HCT116 (cell line): ENCODE measurements around the gene RCN2. TPM values are rescaled to one million over a fixed set of nuclear protein-coding genes. Genes with fewer than 3 reads are reported as not detected.

Experiments
- ATAC-seq: fragments of 200-7000 bp; cut with Tn5 transposase; 2 replicates; pipeline ENCODE4 v1.9.1; 2020; ENCODE audit warnings: mild to moderate bottlenecking, moderate library complexity
- BruUV-seq: library from RNA; stranded (reverse); fragments of 400-500 nt; replicated peaks from 2 replicates; lab custom pipeline; 2021; lab: Mats Ljungman, UMichigan
- CTCF ChIA-PET: fragments of 300-600 bp; sonication (Branson Sonifier 250); formaldehyde crosslinking; loops from one replicate; lab custom pipeline; 2021; ENCODE audit warnings: antibody characterized with exemption; lab: Charles Lee
- POLR2A ChIA-PET: fragments of 300-600, 350-600 bp; sonication (Branson Sonifier 250); formaldehyde crosslinking; loops from one replicate; lab custom pipeline; 2021; ENCODE audit warnings: antibody characterized with exemption; lab: Charles Lee
- RAD21 ChIA-PET, 2 experiments: fragments of 300-600 bp; sonication (Branson Sonifier 250); formaldehyde crosslinking; loops; one replicate each; lab custom pipeline; 2023; ENCODE audit warnings: low total read pairs in 2 of 2; ENCODE audit not compliant: uncharacterized antibody in 2 of 2, unreplicated experiment in 2 of 2, low non-redundant PET in 1 of 2; lab: Charles Lee
- DNase-seq: peaks from one replicate; pipeline ENCODE4 v3.0.0-alpha.2; 2010; ENCODE audit warnings: low read depth, low spot score
- H2AFZ ChIP-seq: fragments of 200-600 bp; shearing (Covaris generic), sonication (generic); 2 replicates; pipeline ENCODE4 v1.6.1; 2017; ENCODE audit warnings: low read depth, mixed run types, mixed read lengths, antibody characterized with exemption, low read length; ENCODE audit not compliant: poor library complexity, severe bottlenecking
- H3K27ac ChIP-seq: 2 replicates; pipeline ENCODE4 v1.5.1; 2012; ENCODE audit warnings: low read depth, low read length
- H3K27me3 ChIP-seq: fragments of 200-600 bp; sonication (generic); 2 replicates; pipeline ENCODE4 v1.6.1; 2016; ENCODE audit warnings: mixed run types, low read length, mixed read lengths; ENCODE audit not compliant: insufficient read depth
- H3K36me3 ChIP-seq, 2 experiments: fragments of 200-500 bp in 1 of 2; fragments of 200-600 bp in 1 of 2; sonication (Bioruptor generic) in 1 of 2; sonication (generic) in 1 of 2; 2 replicates each; pipeline versions ENCODE4 v1.5.1 to v1.6.1; 2014 to 2016; ENCODE audit warnings: low read length in 2 of 2, inconsistent platforms in 1 of 2, mixed read lengths in 1 of 2, mixed run types in 1 of 2; ENCODE audit not compliant: insufficient read depth in 2 of 2, control insufficient read depth in 1 of 2
- H3K4me1 ChIP-seq, 2 experiments: fragments of 200-600 bp in 1 of 2; sonication (generic) in 1 of 2; 2 replicates each; pipeline versions ENCODE4 v1.5.1 to v1.6.1; 2012 to 2017; ENCODE audit warnings: low read length in 2 of 2, inconsistent platforms in 1 of 2, mild to moderate bottlenecking in 1 of 2, mixed read lengths in 1 of 2, mixed run types in 1 of 2, moderate library complexity in 1 of 2; ENCODE audit not compliant: insufficient read depth in 2 of 2, control insufficient read depth in 1 of 2
- H3K4me2 ChIP-seq: fragments of 200-600 bp; sonication (generic); 2 replicates; pipeline ENCODE4 v1.6.1; 2017; ENCODE audit warnings: mixed run types, low read length, mixed read lengths
- H3K4me3 ChIP-seq, 2 experiments: fragments of 200-600 bp in 1 of 2; sonication (generic) in 1 of 2; replicated peaks in 1 of 2; 2 replicates each; pipeline ENCODE4 v1.5.1; 2011 to 2016; ENCODE audit warnings: low read length in 2 of 2, control low read depth in 1 of 2, low read depth in 1 of 2, mild to moderate bottlenecking in 1 of 2, mixed read lengths in 1 of 2, mixed run types in 1 of 2
- H3K79me2 ChIP-seq: fragments of 200-600 bp; sonication (generic); 2 replicates; pipeline ENCODE4 v1.6.1; 2017; ENCODE audit warnings: mild to moderate bottlenecking, mixed run types, low read length, moderate library complexity, mixed read lengths; ENCODE audit not compliant: insufficient read depth
- H3K9ac ChIP-seq: fragments of 200-600 bp; sonication (generic); 2 replicates; pipeline ENCODE4 v1.6.1; 2016; ENCODE audit warnings: low read length, mixed read lengths
- H3K9me2 ChIP-seq: fragments of 200-600 bp; sonication (generic), shearing (Covaris generic); 2 replicates; pipeline ENCODE4 v1.6.1; 2017; ENCODE audit warnings: mixed run types, mild to moderate bottlenecking, moderate library complexity; ENCODE audit not compliant: insufficient read depth
- H3K9me3 ChIP-seq, 2 experiments: fragments of 200-500 bp in 1 of 2; fragments of 200-600 bp in 1 of 2; sonication (Bioruptor generic) in 1 of 2; sonication (generic) in 1 of 2; 2 replicates each; pipeline ENCODE4 v1.6.1; 2014 to 2017; ENCODE audit warnings: low read length in 2 of 2, mixed read lengths in 2 of 2, inconsistent platforms in 1 of 2, low read depth in 1 of 2, mild to moderate bottlenecking in 1 of 2, mixed run types in 1 of 2, moderate library complexity in 1 of 2; ENCODE audit not compliant: control insufficient read depth in 1 of 2, insufficient read depth in 1 of 2
- H4K20me1 ChIP-seq: fragments of 200-600 bp; sonication (generic), shearing (Covaris generic); 2 replicates; pipeline ENCODE4 v1.6.1; 2017; ENCODE audit warnings: mixed run types, mild to moderate bottlenecking, moderate library complexity; ENCODE audit not compliant: insufficient read depth
- CBX3 ChIP-seq: IDR thresholded peaks from 2 replicates; pipeline ENCODE4 v1.6.1; 2012; ENCODE audit warnings: low read depth
- CEBPB ChIP-seq: IDR thresholded peaks from 2 replicates; pipeline ENCODE4 v1.6.1; 2012; ENCODE audit warnings: low read depth
- EGR1 ChIP-seq: IDR thresholded peaks from 2 replicates; pipeline ENCODE4 v1.6.1; 2012; ENCODE audit warnings: low read depth
- EZH2 ChIP-seq: fragments of 200-600 bp; sonication (generic); IDR thresholded peaks from 2 replicates; pipeline ENCODE4 v1.6.1; 2017; ENCODE audit warnings: antibody characterized with exemption, mixed run types
- EZH2phosphoT487 ChIP-seq: fragments of 200-600 bp; IDR thresholded peaks from 2 replicates; pipeline ENCODE4 v1.6.1; 2018; ENCODE audit warnings: antibody characterized with exemption, borderline replicate concordance
- FOSL1 ChIP-seq: IDR thresholded peaks from 2 replicates; pipeline ENCODE4 v1.6.1; 2012; ENCODE audit warnings: low read depth
- JUND ChIP-seq: IDR thresholded peaks from 2 replicates; pipeline ENCODE4 v1.6.1; 2012
- POLR2A ChIP-seq: IDR thresholded peaks from 2 replicates; pipeline ENCODE4 v1.7.0; 2011; ENCODE audit warnings: borderline replicate concordance; ENCODE audit not compliant: insufficient read depth, insufficient read length; ENCODE audit errors: extremely low read depth
- POLR2AphosphoS5 ChIP-seq: IDR thresholded peaks from 2 replicates; pipeline ENCODE4 v1.6.1; 2011; ENCODE audit warnings: mild to moderate bottlenecking, low read depth, low read length, moderate library complexity
- RAD21 ChIP-seq: IDR thresholded peaks from 2 replicates; pipeline ENCODE4 v1.6.1; 2012; ENCODE audit warnings: low read depth, mild to moderate bottlenecking
- SIN3A ChIP-seq: IDR thresholded peaks from 2 replicates; pipeline ENCODE4 v1.6.1; 2012; ENCODE audit warnings: low read depth
- SP1 ChIP-seq: IDR thresholded peaks from 2 replicates; pipeline ENCODE4 v1.6.1; 2012; ENCODE audit warnings: low read depth
- SRF ChIP-seq: IDR thresholded peaks from 2 replicates; pipeline ENCODE4 v1.6.1; 2012; ENCODE audit warnings: low read depth
- TCF7L2 ChIP-seq: IDR thresholded peaks from 2 replicates; pipeline ENCODE4 v1.7.0; 2011; ENCODE audit warnings: borderline replicate concordance, inconsistent platforms; ENCODE audit not compliant: insufficient read depth, insufficient read length; ENCODE audit errors: extremely low read depth
- YY1 ChIP-seq: IDR thresholded peaks from 2 replicates; pipeline ENCODE4 v1.6.1; 2011; ENCODE audit warnings: low read length, low read depth, moderate library complexity, mild to moderate bottlenecking; ENCODE audit not compliant: insufficient replicate concordance; ENCODE audit errors: extremely low read depth
- ZFX ChIP-seq: fragments of 450-650 bp; IDR thresholded peaks from 2 replicates; pipeline ENCODE4 v1.6.1; 2017
- ZNF274 ChIP-seq: fragments of 200-500 bp; sonication (Bioruptor generic); IDR thresholded peaks from 2 replicates; pipeline ENCODE4 v1.6.1; 2014; ENCODE audit warnings: mild to moderate bottlenecking, low read depth, low read length, inconsistent platforms
- intact Hi-C: fragments of 100-400 bp; cut with micrococcal nuclease; formaldehyde crosslinking; loops from 2 replicates; pipeline ENCODE4 v1.10.0; 2022
- total RNA-seq: library from RNA; stranded (reverse); gene quantifications from one replicate; pipeline ENCODE4 v1.2.1, GENCODE V29; 2021; ENCODE audit not compliant: unreplicated experiment
- TF ChIP-seq, protein P1 (sequence below): IDR thresholded peaks from 2 replicates; pipeline ENCODE4 v1.6.1; 2011; ENCODE audit warnings: mild to moderate bottlenecking, low read length, moderate library complexity; ENCODE audit not compliant: insufficient replicate concordance; ENCODE audit errors: extremely low read depth
- TF ChIP-seq, protein P2 (sequence below): IDR thresholded peaks from 2 replicates; pipeline ENCODE4 v1.6.1; 2012; ENCODE audit warnings: low read depth

Gene RCN2
- total RNA-seq, 1 experiment from 2014 or later = 71.5 TPM

DNA sequence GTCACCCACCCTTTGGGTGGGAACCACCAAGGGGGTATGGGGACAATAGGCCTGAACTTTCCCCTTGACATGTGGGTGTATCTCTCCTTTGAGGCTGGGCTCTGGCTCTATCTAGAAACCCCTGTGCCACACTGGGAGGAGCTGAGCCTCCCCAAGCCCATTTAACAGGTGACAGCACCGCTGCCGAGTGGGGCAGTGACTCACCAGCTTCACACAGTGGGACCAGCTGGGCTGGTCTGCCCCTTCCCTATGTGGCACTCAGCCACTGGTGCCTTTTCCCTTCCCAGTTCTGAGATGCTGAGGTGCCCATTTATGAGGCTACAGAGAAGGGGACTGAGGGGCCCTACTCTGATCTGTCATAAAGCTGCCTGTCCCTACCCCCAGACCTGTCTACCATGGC, 68.4 kb downstream of the RCN2 start:
- RAD21 ChIA-PET = no interaction called here
- no TSS peak for BruUV-seq

More for the DNA sequence above, 68.4 kb downstream of the RCN2 start:
- intact Hi-C loops = no loop called here
- no peaks in the 10 kb centered on the region for H3K9me3 ChIP-seq
- H3K9ac ChIP-seq = no peak overlapping the region
- no peaks in the 10 kb centered on the region for H3K27me3 ChIP-seq
- DNase-seq = no peak
- ChIA-PET CTCF (no interaction called here), POLR2A (no interaction called here)
- TF ChIP-seq SP1 (no peak), SRF (no peak), CEBPB (no peak), EGR1 (no peak), JUND (no peak), YY1 (no peak), FOSL1 (no peak), POLR2AphosphoS5 (no peak), TCF7L2 (no peak), ZNF274 (no peak), EZH2phosphoT487 (no peak), RAD21 (no peak), SIN3A (no peak), POLR2A (no peak), EZH2 (no peak), CBX3 (no peak), ZFX (no peak)
- TF ChIP-seq, protein P1, sequence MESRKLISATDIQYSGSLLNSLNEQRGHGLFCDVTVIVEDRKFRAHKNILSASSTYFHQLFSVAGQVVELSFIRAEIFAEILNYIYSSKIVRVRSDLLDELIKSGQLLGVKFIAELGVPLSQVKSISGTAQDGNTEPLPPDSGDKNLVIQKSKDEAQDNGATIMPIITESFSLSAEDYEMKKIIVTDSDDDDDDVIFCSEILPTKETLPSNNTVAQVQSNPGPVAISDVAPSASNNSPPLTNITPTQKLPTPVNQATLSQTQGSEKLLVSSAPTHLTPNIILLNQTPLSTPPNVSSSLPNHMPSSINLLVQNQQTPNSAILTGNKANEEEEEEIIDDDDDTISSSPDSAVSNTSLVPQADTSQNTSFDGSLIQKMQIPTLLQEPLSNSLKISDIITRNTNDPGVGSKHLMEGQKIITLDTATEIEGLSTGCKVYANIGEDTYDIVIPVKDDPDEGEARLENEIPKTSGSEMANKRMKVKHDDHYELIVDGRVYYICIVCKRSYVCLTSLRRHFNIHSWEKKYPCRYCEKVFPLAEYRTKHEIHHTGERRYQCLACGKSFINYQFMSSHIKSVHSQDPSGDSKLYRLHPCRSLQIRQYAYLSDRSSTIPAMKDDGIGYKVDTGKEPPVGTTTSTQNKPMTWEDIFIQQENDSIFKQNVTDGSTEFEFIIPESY = no peak
- TF ChIP-seq, protein P2, sequence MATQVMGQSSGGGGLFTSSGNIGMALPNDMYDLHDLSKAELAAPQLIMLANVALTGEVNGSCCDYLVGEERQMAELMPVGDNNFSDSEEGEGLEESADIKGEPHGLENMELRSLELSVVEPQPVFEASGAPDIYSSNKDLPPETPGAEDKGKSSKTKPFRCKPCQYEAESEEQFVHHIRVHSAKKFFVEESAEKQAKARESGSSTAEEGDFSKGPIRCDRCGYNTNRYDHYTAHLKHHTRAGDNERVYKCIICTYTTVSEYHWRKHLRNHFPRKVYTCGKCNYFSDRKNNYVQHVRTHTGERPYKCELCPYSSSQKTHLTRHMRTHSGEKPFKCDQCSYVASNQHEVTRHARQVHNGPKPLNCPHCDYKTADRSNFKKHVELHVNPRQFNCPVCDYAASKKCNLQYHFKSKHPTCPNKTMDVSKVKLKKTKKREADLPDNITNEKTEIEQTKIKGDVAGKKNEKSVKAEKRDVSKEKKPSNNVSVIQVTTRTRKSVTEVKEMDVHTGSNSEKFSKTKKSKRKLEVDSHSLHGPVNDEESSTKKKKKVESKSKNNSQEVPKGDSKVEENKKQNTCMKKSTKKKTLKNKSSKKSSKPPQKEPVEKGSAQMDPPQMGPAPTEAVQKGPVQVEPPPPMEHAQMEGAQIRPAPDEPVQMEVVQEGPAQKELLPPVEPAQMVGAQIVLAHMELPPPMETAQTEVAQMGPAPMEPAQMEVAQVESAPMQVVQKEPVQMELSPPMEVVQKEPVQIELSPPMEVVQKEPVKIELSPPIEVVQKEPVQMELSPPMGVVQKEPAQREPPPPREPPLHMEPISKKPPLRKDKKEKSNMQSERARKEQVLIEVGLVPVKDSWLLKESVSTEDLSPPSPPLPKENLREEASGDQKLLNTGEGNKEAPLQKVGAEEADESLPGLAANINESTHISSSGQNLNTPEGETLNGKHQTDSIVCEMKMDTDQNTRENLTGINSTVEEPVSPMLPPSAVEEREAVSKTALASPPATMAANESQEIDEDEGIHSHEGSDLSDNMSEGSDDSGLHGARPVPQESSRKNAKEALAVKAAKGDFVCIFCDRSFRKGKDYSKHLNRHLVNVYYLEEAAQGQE = no peak
- H3K4me2 ChIP-seq = no peak overlapping the region
- H3K79me2 ChIP-seq = no peaks in the 10 kb centered on the region
- no peak overlapping the region for H3K4me3 ChIP-seq
- no peaks in the 10 kb centered on the region for H4K20me1 ChIP-seq
- no peak overlapping the region for H3K27ac ChIP-seq
- H3K36me3 ChIP-seq = no peaks in the 10 kb centered on the region
- H3K4me1 ChIP-seq = no peaks in the 10 kb centered on the region
- no peaks in the 10 kb centered on the region for H3K9me2 ChIP-seq
- no peak overlapping the region for H2AFZ ChIP-seq
- ATAC-seq = no peak
